ENCODE results near the gene ITPKC.

DNA sequence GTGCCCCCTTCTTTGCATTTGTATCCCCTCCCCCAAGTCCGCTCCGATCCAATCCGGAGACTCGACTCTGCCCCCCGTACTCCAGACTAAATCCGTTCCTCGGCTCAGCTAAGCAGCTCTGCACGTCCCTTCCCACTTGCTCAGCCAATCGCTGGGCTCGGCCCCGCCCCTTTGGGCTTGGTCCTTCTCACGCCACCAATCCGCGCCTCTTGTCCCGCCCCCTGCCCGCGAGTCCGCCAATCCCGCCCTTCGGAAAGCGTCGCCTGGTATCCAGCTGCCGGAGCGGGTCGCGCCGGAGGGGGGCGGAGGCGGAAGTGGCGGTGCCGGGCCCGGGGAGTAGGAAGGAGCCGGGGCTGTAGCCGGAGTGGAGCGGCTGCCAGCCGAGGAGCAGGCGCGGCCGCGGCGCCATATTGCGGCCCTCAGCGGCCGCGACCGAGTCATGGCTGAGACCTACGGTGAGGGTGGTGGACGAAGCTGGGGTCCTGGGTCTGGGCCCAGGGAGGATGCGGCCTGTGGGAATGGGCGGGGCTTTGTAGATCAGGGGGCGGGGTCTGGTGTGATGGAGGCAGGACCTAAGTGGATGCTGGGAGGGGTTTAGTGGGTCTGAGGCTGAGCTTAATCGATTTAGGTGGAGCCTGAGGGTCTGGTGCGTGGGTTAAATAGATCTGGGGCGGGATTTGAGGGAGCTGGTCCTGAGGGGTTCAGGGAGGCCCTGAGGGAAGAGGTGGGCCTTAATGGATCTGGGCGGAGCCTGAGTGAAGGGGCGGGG lies 61.2 kb downstream of the ITPKC start, which contains the start of gene RAB4B:
- TF ChIP-seq CTCF (conservative IDR thresholded peaks at IDR 0.05; ENCODE audit: low read length) (no peak), EZH2phosphoT487 (IDR thresholded peaks at IDR 0.05; ENCODE audit: borderline replicate concordance, low read depth, low read length) (no peak)
